T-helper 17 cell (primary cell): ENCODE measurements around the gene UTP25. TPM values are rescaled to one million over a fixed set of nuclear protein-coding genes. Genes with fewer than 3 reads are reported as not detected.
"Not testable (repeated sequence)": the region's sequence is repeated elsewhere in the genome, so short reads cannot be mapped to it uniquely, and the experiment has no call there.

ENCODE experiments used
- ATAC-seq: fragments of 150-1000 bp; cut with Tn5 transposase; 2 replicates; pipeline ENCODE4 v1.10.0; 2021; ENCODE audit warnings: mild to moderate bottlenecking, moderate library complexity
- DNase-seq, 3 donors: peaks; one replicate each; pipeline versions ENCODE4 v3.0.0 to v3.0.0-alpha.2; 2020 to 2021
- H3K9me3 ChIP-seq: one replicate; pipeline ENCODE4 v1.7.0; 2013; ENCODE audit warnings: low read length, mild to moderate bottlenecking; ENCODE audit not compliant: control insufficient read depth, poor library complexity, severe bottlenecking
- H3K27ac Mint-ChIP-seq: one replicate; pipeline ENCODE4 v1.8.0; 2022; ENCODE audit warnings: mild to moderate bottlenecking, moderate library complexity, mixed read lengths
- H3K27me3 Mint-ChIP-seq: one replicate; pipeline ENCODE4 v1.8.0; 2022; ENCODE audit warnings: mixed read lengths
- H3K36me3 Mint-ChIP-seq: one replicate; pipeline ENCODE4 v1.8.0; 2022; ENCODE audit warnings: low read depth, mixed read lengths
- H3K4me1 Mint-ChIP-seq: one replicate; pipeline ENCODE4 v1.8.0; 2022; ENCODE audit warnings: mild to moderate bottlenecking, mixed read lengths
- H3K4me3 Mint-ChIP-seq: one replicate; pipeline ENCODE4 v1.8.0; 2022; ENCODE audit warnings: mild to moderate bottlenecking, moderate library complexity, mixed read lengths
- total RNA-seq, 4 donors: library from RNA in 2 of 4; stranded (reverse) in 2 of 4; gene quantifications; one replicate each; pipeline ENCODE4 v1.2.3 and lab custom pipeline; 2022 to 2026

The UTP25 gene
- total RNA-seq, 2 donors from 2014 or later: 5.9 to 6.3 TPM

DNA sequence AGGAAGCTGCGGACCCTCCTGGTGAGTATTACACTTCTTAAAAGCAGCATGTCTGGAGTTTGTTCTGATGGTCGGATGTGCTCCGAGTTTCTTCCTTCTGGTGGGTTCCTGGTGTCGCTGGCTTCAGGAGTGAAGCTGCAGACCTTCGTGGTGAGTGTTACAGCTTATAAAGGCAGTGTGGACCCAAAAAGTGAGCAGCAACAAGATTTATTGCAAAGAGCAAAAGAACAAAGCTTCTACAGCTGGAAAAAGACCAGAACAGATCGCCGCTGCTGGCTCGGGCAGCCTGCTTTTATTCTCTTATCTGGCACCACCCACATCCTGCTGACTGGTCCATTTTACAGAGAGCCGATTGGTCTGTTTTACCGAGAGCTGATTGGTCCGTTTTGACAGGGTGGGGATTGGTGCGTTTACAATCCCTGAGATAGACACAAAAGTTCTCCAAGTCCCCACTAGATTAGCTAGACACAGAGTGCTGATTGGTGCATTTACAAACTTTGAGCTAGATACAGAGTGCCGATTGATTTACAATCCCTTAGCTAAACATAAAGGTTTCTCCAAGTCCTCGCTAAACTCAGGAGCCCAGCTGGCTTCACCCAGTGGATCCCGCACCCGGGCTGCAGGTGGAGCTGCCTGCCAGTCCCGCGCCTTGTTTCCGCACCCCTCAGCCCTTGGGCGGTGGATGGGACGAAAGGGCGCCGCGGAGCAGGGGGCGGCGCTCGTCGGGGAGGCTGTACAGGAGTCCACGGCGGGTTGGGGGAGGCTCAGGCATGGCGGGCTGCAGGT is 60.7 kb downstream of the UTP25 start:
- DNase-seq: not testable (repeated sequence)

DNA sequence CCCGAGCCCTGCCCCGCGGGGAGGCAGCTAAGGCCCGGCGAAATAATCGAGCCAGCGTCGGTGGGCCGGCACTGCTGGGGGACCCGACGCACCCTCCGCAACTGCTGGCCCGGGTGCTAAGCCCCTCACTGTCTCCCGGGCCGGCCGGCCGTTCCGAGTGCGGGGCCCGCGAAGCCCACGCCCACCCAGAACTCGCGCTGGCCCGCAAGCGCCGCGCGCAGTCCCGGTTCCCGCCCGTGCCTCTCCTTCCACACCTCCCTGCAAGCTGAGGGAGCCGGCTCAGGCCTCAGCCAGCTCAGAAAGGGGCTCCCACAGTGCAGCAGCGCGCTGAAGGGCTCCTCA is 61.3 kb downstream of the UTP25 start:
- Mint-ChIP-seq H3K27ac (no peak overlapping the region), H3K36me3 (no peaks in the 10 kb centered on the region), H3K27me3 (peaks cover 39% of the 10 kb centered on the region), H3K4me1 (no peaks in the 10 kb centered on the region), H3K4me3 (no peak overlapping the region)
- no peak for ATAC-seq
- no peak for DNase-seq
- H3K9me3 ChIP-seq: no peaks in the 10 kb centered on the region

More for the DNA sequence above, 60.7 kb downstream of the UTP25 start:
- H3K27ac Mint-ChIP-seq, H3K9me3 ChIP-seq, H3K4me1 Mint-ChIP-seq, ATAC-seq, H3K36me3 Mint-ChIP-seq, H3K4me3 Mint-ChIP-seq: not testable (repeated sequence)
- H3K27me3 Mint-ChIP-seq: peaks cover 44% of the 10 kb centered on the region

DNA sequence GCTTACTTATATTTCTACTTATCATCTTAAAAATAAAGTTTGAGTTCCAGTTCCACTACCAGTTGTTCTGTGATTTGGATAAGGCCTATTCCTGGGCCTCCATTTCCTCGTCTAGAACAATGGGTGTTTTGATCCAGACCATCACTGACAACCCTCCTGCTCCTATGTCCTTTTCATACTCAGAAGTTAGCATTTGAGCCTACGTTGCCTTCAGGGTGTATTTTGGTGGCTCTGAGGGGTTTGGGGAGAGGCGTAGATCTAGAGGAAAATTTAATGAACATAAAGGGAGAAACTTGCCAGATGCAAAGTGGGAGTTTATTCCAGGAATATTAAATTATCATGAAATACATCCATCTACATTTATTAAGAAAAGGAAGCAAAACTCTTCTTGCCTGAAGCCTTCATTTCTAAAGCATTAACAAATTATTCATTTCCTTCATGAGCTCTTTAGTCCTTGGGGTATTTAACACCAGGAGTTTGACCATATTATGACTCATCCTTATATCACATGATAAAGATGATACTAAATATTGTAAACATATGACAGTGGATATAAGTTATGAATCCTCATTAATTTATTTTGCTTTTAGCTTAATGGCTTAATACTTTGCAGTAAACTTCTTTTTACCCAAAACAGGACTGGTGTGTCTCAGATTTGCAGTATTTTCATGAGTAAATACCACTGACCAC is 63.0 kb downstream of the UTP25 start:
- no peaks in the 10 kb centered on the region for H3K9me3 ChIP-seq
- Mint-ChIP-seq H3K4me3 (no peak overlapping the region), H3K27me3 (peaks cover 41% of the 10 kb centered on the region), H3K36me3 (no peaks in the 10 kb centered on the region), H3K27ac (no peak overlapping the region), H3K4me1 (peaks cover 5% of the 10 kb centered on the region)
- DNase-seq: no peak
- no peak for ATAC-seq

DNA sequence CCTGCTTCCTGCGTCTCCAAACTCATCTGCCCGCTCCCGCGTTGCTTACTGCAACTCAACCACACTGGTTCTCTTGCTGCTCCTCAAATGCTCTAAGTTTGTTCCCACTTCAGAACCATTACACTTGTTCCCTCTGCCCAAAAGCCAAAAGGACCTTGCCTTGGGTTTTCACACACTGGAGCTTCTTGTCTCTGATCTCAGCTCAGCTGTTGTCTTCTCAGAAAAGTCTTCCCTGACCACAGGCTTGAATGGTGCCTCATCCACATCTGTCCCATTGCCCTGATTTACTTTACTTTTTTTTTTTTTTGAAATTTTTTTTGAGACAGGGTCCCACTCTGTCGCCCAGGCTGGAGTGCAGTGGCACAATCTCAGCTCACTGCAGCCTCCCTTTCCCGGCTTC is 66.0 kb downstream of the UTP25 start:
- no peaks in the 10 kb centered on the region for H3K36me3 Mint-ChIP-seq
- no peak overlapping the region for H3K4me3 Mint-ChIP-seq
- no peak for ATAC-seq
- peaks cover 6% of the 10 kb centered on the region for H3K4me1 Mint-ChIP-seq
- no peak overlapping the region for H3K27ac Mint-ChIP-seq
- no peak for DNase-seq
- no peaks in the 10 kb centered on the region for H3K9me3 ChIP-seq
- H3K27me3 Mint-ChIP-seq: peaks cover 35% of the 10 kb centered on the region

DNA sequence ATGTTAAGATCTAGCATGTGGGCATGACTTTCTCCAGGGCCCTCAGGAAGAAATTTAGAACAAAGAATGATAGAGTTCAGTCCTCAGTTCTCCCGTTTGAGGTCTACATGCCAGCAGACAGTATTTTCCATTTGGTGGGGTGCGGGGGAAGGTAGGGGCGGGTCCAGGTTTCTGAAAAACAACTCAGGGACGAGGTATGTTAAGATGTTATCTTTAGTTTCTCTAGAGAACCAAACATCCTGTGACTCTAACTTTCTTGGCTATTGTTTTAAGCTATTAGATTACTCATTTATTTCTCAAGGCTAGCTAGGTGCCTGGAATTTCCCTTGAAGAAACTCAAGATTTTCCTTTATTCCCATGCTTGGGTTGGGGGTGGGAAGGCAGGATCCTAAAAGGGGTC is 67.9 kb downstream of the UTP25 start:
- Mint-ChIP-seq H3K36me3 (peaks cover 3% of the 10 kb centered on the region), H3K27me3 (peaks cover 49% of the 10 kb centered on the region), H3K27ac (no peak overlapping the region), H3K4me3 (no peak overlapping the region), H3K4me1 (peaks cover 6% of the 10 kb centered on the region)
- no peak for ATAC-seq
- no peaks in the 10 kb centered on the region for H3K9me3 ChIP-seq
- DNase-seq: no peak

DNA sequence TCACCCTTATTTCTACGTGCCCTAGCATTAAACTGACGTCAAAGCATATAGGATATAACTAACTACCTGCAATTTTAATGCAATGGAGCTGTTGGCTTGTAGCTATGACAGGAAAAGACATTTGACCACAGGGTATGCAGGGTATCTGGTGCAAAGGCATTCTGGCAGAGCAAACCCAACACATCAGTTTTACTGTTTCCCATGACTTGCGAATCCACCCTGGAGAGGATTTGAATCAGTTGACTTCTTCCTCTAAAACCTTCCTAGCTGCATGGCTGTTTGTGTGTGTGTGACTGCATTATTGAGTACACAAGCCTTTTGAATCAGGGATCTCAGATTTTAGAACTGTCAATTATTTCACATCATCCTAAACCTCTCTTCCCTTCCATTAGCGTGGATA is 68.6 kb downstream of the UTP25 start:
- Mint-ChIP-seq H3K27me3 (peaks cover 53% of the 10 kb centered on the region), H3K4me3 (no peak overlapping the region), H3K4me1 (peaks cover 6% of the 10 kb centered on the region), H3K36me3 (peaks cover 3% of the 10 kb centered on the region), H3K27ac (no peak overlapping the region)
- ATAC-seq: no peak
- no peaks in the 10 kb centered on the region for H3K9me3 ChIP-seq
- no peak for DNase-seq

DNA sequence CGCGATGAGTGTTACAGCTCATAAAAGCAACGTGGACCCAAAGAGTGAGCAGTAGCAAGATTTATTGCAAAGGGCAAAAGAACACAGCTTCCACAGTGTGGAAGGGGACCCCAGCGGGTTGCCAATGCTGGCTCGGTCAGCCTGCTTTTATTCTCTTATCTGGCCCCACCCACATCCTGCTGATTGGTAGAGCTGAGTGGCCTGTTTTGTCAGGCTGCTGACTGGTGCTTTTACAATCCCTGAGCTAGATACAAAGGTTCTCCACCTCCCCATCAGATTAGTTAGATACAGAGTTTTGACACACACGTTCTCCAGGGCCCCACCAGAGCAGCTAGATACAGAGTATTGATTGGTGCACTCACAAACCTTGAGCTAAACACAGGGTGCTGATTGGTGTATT is 70.5 kb downstream of the UTP25 start:
- peaks cover 53% of the 10 kb centered on the region for H3K27me3 Mint-ChIP-seq
- not testable (repeated sequence) for H3K4me3 Mint-ChIP-seq, H3K4me1 Mint-ChIP-seq

DNA sequence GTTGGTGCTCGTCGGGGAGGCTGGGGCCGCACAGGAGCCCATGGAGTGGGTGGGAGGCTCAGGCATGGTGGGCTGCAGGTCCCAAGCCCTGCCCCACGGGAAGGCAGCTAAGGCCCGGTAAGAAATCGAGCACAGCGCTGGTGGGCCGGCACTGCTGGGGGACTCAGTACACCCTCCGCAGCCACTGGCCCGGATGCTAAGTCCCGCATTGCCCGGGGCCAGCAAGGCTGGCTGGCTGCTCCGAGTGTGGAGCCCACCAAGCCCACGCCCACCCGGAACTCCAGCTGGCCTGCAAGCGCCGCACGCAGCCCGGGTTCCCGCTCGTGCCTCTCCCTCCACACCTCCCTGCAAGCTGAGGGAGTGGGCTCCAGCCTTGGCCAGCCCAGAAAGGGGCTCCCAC is 71.1 kb downstream of the UTP25 start:
- H3K36me3 Mint-ChIP-seq, H3K4me1 Mint-ChIP-seq, H3K27ac Mint-ChIP-seq, H3K9me3 ChIP-seq, DNase-seq, ATAC-seq, H3K4me3 Mint-ChIP-seq: not testable (repeated sequence)
- peaks cover 53% of the 10 kb centered on the region for H3K27me3 Mint-ChIP-seq

More for the DNA sequence above, 70.5 kb downstream of the UTP25 start:
- ATAC-seq, H3K36me3 Mint-ChIP-seq, DNase-seq, H3K27ac Mint-ChIP-seq, H3K9me3 ChIP-seq: not testable (repeated sequence)

DNA sequence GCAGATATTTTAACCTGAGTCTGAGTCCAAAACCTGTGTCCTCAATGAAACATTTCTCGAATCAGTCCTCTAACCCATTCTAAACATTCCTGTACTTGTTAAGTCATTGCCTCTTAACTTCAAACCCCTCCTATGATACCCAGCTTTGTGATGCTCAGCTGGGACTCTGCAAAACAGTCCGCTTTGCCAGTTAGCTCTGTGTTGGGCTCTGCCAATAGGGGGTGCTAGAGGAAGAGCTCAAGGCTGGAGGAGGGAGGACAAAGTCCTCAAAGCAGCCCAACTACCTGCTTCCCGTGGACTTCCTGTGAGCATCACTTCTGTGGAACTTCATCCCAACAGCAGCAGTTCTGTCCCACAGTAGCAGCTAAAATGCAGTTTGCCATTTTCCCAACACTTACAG is 72.2 kb downstream of the UTP25 start:
- H3K9me3 ChIP-seq: no peaks in the 10 kb centered on the region
- Mint-ChIP-seq H3K36me3 (peaks cover 3% of the 10 kb centered on the region), H3K4me3 (no peak overlapping the region), H3K27ac (no peak overlapping the region), H3K4me1 (peaks cover 4% of the 10 kb centered on the region), H3K27me3 (peaks cover 43% of the 10 kb centered on the region)
- no peak for DNase-seq
- ATAC-seq: no peak

DNA sequence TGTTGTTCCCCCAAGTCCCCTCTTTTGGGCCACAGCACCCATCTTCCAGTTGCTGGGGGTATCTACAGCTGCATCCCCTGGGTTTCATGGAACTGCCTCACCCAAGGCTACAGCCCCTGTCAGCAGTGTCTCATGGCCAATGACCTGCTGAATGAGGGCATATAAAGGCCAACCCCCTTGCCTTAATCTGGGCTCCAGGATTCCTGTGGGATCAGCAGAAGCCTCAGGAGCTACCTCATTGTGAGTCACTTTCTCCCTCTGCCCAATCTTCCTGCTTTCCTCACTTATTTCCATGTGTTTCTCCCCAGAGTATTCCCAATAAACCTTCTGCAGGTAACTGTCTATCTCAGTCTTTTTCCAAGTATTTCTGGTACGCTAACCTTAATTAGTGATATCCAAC is 73.0 kb downstream of the UTP25 start:
- peaks cover under 1% of the 10 kb centered on the region for H3K4me1 Mint-ChIP-seq
- ATAC-seq (no peak), DNase-seq (no peak)
- H3K4me3 Mint-ChIP-seq: no peak overlapping the region
- H3K36me3 Mint-ChIP-seq: peaks cover 3% of the 10 kb centered on the region
- no peak overlapping the region for H3K27ac Mint-ChIP-seq
- H3K9me3 ChIP-seq: no peaks in the 10 kb centered on the region
- H3K27me3 Mint-ChIP-seq: peaks cover 39% of the 10 kb centered on the region

DNA sequence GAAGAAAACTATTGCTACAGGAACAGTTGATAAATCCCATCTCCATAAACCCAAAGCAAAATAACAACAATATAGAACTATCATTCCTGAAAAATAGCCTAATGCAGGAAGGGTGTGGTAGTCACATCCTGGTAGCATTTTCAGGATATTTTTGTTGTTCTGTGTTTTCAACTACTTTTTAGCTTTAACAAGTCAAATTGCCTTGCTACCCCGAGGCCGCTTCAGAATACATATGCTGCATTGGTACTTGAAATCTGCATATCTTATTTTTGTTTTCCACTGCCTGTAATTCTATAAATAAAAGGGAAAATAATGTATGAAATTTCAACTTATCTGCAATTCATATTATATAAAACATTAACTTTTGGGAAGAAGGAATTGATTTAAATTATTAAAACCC is 73.4 kb downstream of the UTP25 start:
- no peak for DNase-seq
- ATAC-seq: no peak
- peaks cover 3% of the 10 kb centered on the region for H3K36me3 Mint-ChIP-seq
- no peaks in the 10 kb centered on the region for H3K9me3 ChIP-seq
- no peak overlapping the region for H3K4me3 Mint-ChIP-seq
- peaks cover 34% of the 10 kb centered on the region for H3K27me3 Mint-ChIP-seq
- no peak overlapping the region for H3K27ac Mint-ChIP-seq
- H3K4me1 Mint-ChIP-seq: no peaks in the 10 kb centered on the region

DNA sequence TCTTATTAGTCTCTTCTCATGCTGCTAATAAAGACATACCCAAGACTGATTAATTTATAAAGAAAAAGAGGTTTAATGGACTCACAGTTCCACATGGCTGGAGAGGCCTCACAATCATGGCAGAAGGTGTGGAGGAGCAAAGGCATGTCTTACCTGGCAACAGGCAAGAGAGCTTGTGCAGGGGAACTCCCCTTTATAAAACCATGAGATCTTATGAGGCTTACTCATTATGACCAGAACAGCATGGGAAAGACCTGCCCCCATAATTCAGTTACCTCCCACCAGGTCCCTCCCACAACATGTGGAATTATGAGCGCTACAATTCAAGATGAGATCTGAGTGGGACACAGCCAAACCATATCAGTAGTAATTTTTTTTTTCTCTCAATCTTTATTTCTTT is 77.0 kb downstream of the UTP25 start:
- H3K9me3 ChIP-seq, H3K4me3 Mint-ChIP-seq, DNase-seq, H3K4me1 Mint-ChIP-seq, ATAC-seq, H3K36me3 Mint-ChIP-seq, H3K27ac Mint-ChIP-seq: not testable (repeated sequence)
- peaks cover 13% of the 10 kb centered on the region for H3K27me3 Mint-ChIP-seq
